Parathyroid adenoma (tissue), 2 donors: Measurements from ENCODE around the gene TMEM91.

ENCODE experiments used
- H2AFZ ChIP-seq: fragments of 300-600 bp; sonication (generic); one replicate; pipeline ENCODE4 v1.7.0; 2017; ENCODE audit warnings: antibody characterized with exemption, mild to moderate bottlenecking
- H3K27ac ChIP-seq: fragments of 300-600 bp; sonication (generic); one replicate; pipeline ENCODE4 v1.7.0; 2017
- H3K27me3 ChIP-seq: fragments of 300-600 bp; sonication (generic); one replicate; pipeline ENCODE4 v1.7.0; 2017; ENCODE audit warnings: low read length; ENCODE audit not compliant: control insufficient read depth, insufficient read depth
- H3K36me3 ChIP-seq: fragments of 300-600 bp; sonication (generic); one replicate; pipeline ENCODE4 v1.7.0; 2017; ENCODE audit warnings: low read length; ENCODE audit not compliant: control insufficient read depth, insufficient read depth
- H3K4me1 ChIP-seq: fragments of 300-600 bp; sonication (generic); one replicate; pipeline ENCODE4 v1.7.0; 2017; ENCODE audit warnings: control low read depth
- H3K4me2 ChIP-seq: fragments of 300-600 bp; sonication (generic); one replicate; pipeline ENCODE4 v1.7.0; 2017; ENCODE audit warnings: low read length
- H3K4me3 ChIP-seq: fragments of 300-600 bp; sonication (generic); one replicate; pipeline ENCODE4 v1.7.0; 2017; ENCODE audit warnings: low read depth, low read length
- H3K79me2 ChIP-seq: fragments of 300-600 bp; sonication (generic); one replicate; pipeline ENCODE4 v1.7.0; 2017; ENCODE audit warnings: control low read depth
- H3K9ac ChIP-seq: fragments of 300-600 bp; sonication (generic); one replicate; pipeline ENCODE4 v1.7.0; 2017; ENCODE audit warnings: mild to moderate bottlenecking
- H3K9me3 ChIP-seq: fragments of 300-600 bp; sonication (generic); one replicate; pipeline ENCODE4 v1.7.0; 2017; ENCODE audit warnings: low read length; ENCODE audit not compliant: control insufficient read depth
- TF ChIP-seq, protein P1 (sequence below): fragments of 300-600 bp; sonication (generic); IDR thresholded peaks from one replicate; pipeline ENCODE4 v1.7.0; 2017; ENCODE audit warnings: antibody characterized with exemption, mild to moderate bottlenecking
- donor health status: primary hyperparathyroidism.

TMEM91 gene

DNA sequence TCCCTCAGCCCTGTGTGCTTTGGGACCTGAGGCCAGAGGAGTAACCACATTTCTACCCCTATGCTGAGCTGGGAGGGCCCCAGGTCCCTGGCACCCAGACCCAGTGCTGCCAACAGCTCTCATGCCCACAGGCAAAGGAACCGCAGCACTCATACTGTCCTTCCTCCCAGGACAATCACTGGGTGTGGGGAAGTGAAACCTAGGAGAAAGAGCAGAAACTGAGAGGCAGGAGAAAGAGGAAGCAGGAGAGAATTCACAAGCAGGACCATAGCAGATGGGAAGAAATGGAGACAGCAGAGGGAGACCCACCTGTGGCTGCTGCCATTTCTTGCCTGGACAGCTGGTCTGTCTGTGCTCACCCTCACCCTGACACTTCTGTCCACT, 47.5 kb upstream of the TMEM91 start:
- H3K36me3 ChIP-seq: no peaks in the 10 kb centered on the region
- H3K4me3 ChIP-seq: no peak overlapping the region
- H3K4me2 ChIP-seq: no peak overlapping the region
- no peak overlapping the region for H2AFZ ChIP-seq
- no peaks in the 10 kb centered on the region for H3K27me3 ChIP-seq
- TF ChIP-seq, protein P1, sequence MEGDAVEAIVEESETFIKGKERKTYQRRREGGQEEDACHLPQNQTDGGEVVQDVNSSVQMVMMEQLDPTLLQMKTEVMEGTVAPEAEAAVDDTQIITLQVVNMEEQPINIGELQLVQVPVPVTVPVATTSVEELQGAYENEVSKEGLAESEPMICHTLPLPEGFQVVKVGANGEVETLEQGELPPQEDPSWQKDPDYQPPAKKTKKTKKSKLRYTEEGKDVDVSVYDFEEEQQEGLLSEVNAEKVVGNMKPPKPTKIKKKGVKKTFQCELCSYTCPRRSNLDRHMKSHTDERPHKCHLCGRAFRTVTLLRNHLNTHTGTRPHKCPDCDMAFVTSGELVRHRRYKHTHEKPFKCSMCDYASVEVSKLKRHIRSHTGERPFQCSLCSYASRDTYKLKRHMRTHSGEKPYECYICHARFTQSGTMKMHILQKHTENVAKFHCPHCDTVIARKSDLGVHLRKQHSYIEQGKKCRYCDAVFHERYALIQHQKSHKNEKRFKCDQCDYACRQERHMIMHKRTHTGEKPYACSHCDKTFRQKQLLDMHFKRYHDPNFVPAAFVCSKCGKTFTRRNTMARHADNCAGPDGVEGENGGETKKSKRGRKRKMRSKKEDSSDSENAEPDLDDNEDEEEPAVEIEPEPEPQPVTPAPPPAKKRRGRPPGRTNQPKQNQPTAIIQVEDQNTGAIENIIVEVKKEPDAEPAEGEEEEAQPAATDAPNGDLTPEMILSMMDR: no peak
- no peak overlapping the region for H3K27ac ChIP-seq
- no peak overlapping the region for H3K9ac ChIP-seq
- no peaks in the 10 kb centered on the region for H3K79me2 ChIP-seq
- peaks cover 22% of the 10 kb centered on the region for H3K4me1 ChIP-seq
- H3K9me3 ChIP-seq: no peaks in the 10 kb centered on the region

DNA sequence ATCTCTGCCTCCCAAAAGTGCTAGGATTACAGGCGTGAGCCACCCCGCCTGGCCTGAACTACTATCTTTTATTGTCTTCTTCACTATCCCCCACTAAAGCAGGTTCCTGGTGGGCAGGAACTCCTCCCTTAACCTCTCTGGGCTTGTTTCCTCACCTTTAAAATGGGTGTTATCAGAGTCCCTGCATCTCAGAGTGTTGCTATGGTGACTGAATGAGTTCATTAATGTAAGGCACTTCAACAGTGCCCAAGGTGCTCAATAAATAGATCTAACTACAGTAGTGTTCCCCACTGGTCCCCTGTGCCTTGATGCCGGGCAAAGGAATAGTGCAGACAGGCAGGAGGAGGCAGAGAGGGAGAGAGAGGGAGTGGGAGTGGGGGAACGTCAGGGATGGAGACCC, 45.9 kb upstream of the TMEM91 start:
- Histone ChIP-seq H3K27me3 (no peaks in the 10 kb centered on the region), H3K4me1 (peaks cover 16% of the 10 kb centered on the region), H3K36me3 (no peaks in the 10 kb centered on the region), H3K79me2 (no peaks in the 10 kb centered on the region), H3K27ac (no peak overlapping the region), H3K9ac (no peak overlapping the region), H3K4me2 (no peak overlapping the region), H3K4me3 (no peak overlapping the region), H3K9me3 (no peaks in the 10 kb centered on the region), H2AFZ (no peak overlapping the region)
- TF ChIP-seq, protein P1: no peak

- no peak overlapping the region for H3K27ac ChIP-seq
- no peaks in the 10 kb centered on the region for H3K9me3 ChIP-seq
- H3K9ac ChIP-seq: no peak overlapping the region
- no peak overlapping the region for H2AFZ ChIP-seq
- H3K4me3 ChIP-seq: no peak overlapping the region
- TF ChIP-seq, protein P1: no peak
- H3K4me1 ChIP-seq: peaks cover 9% of the 10 kb centered on the region
- H3K79me2 ChIP-seq: no peaks in the 10 kb centered on the region
- H3K27me3 ChIP-seq: no peaks in the 10 kb centered on the region
- H3K4me2 ChIP-seq: no peak overlapping the region
- no peaks in the 10 kb centered on the region for H3K36me3 ChIP-seq
Observed at GRCh38 chr19:41330946-41331678, 45.2 kb upstream of the TMEM91 start.

GRCh38 chr19:41332000-41332399, 44.3 kb upstream of the TMEM91 start:
- no peak overlapping the region for H2AFZ ChIP-seq
- no peak overlapping the region for H3K9ac ChIP-seq
- H3K27ac ChIP-seq: no peak overlapping the region
- H3K36me3 ChIP-seq: no peaks in the 10 kb centered on the region
- no peaks in the 10 kb centered on the region for H3K27me3 ChIP-seq
- H3K4me1 ChIP-seq: peaks cover 6% of the 10 kb centered on the region
- H3K79me2 ChIP-seq: no peaks in the 10 kb centered on the region
- H3K9me3 ChIP-seq: no peaks in the 10 kb centered on the region
- TF ChIP-seq, protein P1: no peak
- H3K4me2 ChIP-seq: no peak overlapping the region
- H3K4me3 ChIP-seq: no peak overlapping the region

DNA sequence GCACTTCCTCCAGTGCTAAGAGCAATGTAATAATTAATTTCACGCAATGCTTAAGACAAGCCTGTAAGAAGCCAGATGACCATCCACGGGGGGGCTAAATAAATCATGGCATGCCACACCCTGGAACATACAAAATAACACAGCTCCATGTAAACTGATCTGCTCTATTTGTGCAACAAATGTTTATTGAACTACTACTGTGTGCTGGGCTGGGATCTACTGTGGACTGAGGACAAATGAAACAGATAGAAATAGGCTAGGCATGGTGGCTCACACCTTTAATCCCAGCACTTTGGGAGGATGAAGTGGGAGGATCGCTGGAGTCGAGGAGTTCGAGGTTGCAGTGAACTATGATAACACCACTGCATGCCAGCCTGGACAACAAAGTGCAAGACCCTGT, 43.9 kb upstream of the TMEM91 start:
- Histone ChIP-seq H3K27ac (no peak overlapping the region), H3K9ac (no peak overlapping the region), H3K79me2 (no peaks in the 10 kb centered on the region), H3K27me3 (no peaks in the 10 kb centered on the region), H3K36me3 (no peaks in the 10 kb centered on the region), H3K4me1 (peaks cover 1% of the 10 kb centered on the region), H3K9me3 (no peaks in the 10 kb centered on the region), H2AFZ (no peak overlapping the region), H3K4me3 (no peak overlapping the region), H3K4me2 (no peak overlapping the region)
- TF ChIP-seq, protein P1: no peak
